Natural killer cell treated with Interleukin-12 subunit alpha and Interleukin-12 subunit beta and Interleukin-15 and Interleukin-18, amount 100 ng/mL, for 72 hours (primary cell): ENCODE results near the gene PTH1R. TPM values are rescaled to one million over a fixed set of nuclear protein-coding genes. Genes with fewer than 3 reads are reported as not detected.

Source experiments
- ATAC-seq, 2 donors: fragments of 150-1000 bp; cut with Tn5 transposase in 1 of 2; sonication (Bioruptor Pico), chemical (Tn5 transposase) in 1 of 2; 2 replicates each; pipeline ENCODE4 v1.10.0; 2021
- DNase-seq: peaks from one replicate; pipeline ENCODE4 v3.0.0; 2022; ENCODE audit warnings: low spot score
- H3K27ac Mint-ChIP-seq, 2 donors: 1 replicate in 1 of 2; 2 replicates in 1 of 2; pipeline ENCODE4 v1.8.0; 2022; ENCODE audit warnings: mixed read lengths in 2 of 2, mild to moderate bottlenecking in 1 of 2, moderate library complexity in 1 of 2
- H3K27me3 Mint-ChIP-seq, 2 donors: 1 replicate in 1 of 2; 2 replicates in 1 of 2; pipeline ENCODE4 v1.8.0; 2022; ENCODE audit warnings: mixed read lengths in 2 of 2
- H3K36me3 Mint-ChIP-seq: one replicate; pipeline ENCODE4 v1.8.0; 2022; ENCODE audit warnings: mixed read lengths
- H3K4me1 Mint-ChIP-seq, 2 donors: 1 replicate in 1 of 2; 2 replicates in 1 of 2; pipeline ENCODE4 v1.8.0; 2022; ENCODE audit warnings: low read depth in 2 of 2, mixed read lengths in 2 of 2, mild to moderate bottlenecking in 1 of 2
- H3K4me3 Mint-ChIP-seq: one replicate; pipeline ENCODE4 v1.8.0; 2022; ENCODE audit warnings: mixed read lengths
- H3K9me3 Mint-ChIP-seq: 2 replicates; pipeline ENCODE4 v1.8.0; 2022; ENCODE audit warnings: mixed read lengths
- total RNA-seq, 2 donors: library from RNA; stranded (reverse); gene quantifications; one replicate each; pipeline ENCODE4 v1.2.3, GENCODE V29; 2022

The PTH1R gene
- total RNA-seq, 2 donors from 2014 or later, result not detected

DNA sequence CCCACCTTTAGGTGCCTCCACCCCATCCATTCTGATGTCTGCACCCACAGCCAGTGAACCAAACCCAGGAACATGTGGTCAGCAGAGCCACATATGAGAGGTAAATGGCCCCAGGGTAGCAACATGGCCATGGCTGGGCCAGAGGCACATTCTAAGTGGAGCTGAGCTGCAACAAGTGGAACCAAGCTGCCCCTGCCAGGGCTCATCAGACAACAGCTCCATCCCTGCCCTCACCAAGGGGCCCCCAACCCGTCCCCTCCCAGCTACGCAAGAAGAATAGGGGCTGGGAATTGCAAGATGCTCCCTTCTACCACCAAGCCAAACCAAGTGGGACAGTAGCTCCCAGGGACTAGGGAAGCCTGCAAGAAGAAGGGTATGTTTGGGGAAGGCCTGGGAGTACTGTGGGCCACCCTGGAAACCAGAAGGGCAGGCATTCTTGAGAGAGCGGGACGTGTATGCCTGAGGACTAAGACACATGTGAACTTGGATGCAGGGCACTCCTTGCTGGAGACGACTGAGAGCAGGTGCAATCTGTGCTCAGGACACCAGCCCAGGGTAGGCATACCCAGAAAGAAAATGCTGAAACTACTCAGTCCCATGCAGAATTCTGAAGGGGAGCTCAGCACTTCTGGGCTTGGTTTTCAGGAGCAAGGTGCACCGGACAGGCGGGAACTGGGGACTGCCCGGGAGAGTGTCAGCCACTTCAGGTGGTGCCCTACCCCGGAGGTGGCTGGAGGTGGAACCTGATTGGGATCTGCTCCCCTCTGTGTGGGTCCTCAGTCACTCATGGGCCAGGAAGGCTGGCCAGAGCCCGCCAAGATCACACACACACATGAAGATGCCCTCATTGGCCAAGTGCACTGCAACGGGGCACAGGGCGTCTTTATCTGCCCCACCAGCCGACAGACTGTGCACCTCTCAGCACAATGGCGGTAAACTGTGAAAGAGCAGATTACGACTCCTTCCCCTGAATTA is 23.8 kb upstream of the PTH1R start:
- Mint-ChIP-seq H3K4me3 (no peak overlapping the region), H3K27me3 (peaks cover 0 to 9% of the 10 kb centered on the region in 2 donors)
- no peak for DNase-seq

DNA sequence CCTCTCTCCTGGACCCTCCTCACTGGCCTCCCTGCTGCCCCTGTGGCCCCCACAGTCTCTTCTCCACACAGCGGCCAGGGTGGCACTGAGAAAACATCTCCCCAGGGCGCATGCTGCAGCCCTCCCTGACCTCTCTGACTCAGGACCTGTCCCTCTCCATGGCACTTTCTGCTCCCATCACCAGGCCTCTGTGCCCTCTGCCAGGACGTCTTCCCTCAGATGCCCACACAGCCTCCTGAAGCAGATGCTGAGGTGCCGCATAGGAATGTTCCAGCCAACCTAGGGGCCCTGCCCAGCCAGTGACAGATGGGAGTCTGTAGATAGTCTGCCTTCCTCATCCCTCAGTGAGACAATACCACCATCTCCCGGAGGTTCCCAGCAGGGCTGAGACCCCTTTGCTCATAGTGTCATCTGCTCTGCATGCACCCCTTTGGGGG is 22.9 kb upstream of the PTH1R start:
- DNase-seq, result no peak

More for the DNA sequence above, 23.8 kb upstream of the PTH1R start:
- ATAC-seq, result peak in 1 of 2 donors; percentile 9
- no peak overlapping the region for H3K27ac Mint-ChIP-seq
- no peaks in the 10 kb centered on the region for H3K4me1 Mint-ChIP-seq
- no peaks in the 10 kb centered on the region for H3K9me3 Mint-ChIP-seq
- H3K36me3 Mint-ChIP-seq, result no peaks in the 10 kb centered on the region

DNA sequence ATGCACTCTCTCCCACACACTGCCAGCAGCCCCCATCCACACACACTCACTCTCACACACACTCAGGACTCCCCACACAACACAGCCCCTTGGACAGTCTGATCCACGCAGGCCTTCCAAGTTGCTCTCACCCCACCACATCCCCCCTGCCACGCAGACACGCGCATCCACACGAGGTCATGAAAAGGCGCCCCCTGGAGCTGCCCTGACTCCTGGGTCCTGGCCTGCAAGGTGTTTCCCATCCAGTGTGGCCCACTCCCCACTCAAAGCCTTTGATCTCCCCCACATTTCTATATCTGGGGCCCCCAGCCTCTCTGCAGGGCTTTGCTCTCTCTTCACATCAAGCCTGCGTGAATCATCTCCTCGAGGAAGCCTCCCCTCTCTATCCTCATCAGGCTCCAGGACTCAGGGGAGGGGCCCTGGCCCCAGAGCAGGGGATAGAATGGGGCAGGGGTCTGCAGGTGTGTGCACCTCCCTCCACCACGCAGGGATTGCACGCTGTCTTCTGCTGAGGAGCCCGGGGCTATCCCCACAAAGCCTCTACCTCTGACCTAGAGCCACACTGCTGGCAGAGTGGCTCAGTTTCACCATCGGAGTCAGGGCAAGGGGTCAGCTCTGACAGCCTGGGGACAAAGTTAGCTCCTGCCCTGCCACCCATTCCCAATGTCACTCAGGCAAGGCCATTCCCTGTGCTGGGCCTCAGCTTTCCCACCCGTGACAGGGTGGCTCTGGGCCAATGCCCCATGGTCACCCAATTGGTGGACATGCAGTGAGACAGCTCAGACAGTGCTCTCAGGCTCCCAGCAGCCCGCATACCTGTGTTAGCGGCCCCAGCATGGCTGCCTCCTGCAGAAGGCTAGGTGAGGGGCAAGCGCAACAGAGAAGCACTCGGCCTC is 20.7 kb upstream of the PTH1R start:
- Mint-ChIP-seq H3K27ac (no peak overlapping the region), H3K27me3 (peaks cover 0 to 9% of the 10 kb centered on the region in 2 donors), H3K9me3 (no peaks in the 10 kb centered on the region), H3K4me3 (no peak overlapping the region), H3K4me1 (no peaks in the 10 kb centered on the region), H3K36me3 (no peaks in the 10 kb centered on the region)
- DNase-seq, result peak; percentile 60
- no peak for ATAC-seq

More for the DNA sequence above, 22.9 kb upstream of the PTH1R start:
- Mint-ChIP-seq H3K27me3 (peaks cover 0 to 9% of the 10 kb centered on the region in 2 donors), H3K4me3 (no peak overlapping the region), H3K9me3 (no peaks in the 10 kb centered on the region), H3K4me1 (no peaks in the 10 kb centered on the region), H3K36me3 (no peaks in the 10 kb centered on the region), H3K27ac (no peak overlapping the region)
- no peak for ATAC-seq

DNA sequence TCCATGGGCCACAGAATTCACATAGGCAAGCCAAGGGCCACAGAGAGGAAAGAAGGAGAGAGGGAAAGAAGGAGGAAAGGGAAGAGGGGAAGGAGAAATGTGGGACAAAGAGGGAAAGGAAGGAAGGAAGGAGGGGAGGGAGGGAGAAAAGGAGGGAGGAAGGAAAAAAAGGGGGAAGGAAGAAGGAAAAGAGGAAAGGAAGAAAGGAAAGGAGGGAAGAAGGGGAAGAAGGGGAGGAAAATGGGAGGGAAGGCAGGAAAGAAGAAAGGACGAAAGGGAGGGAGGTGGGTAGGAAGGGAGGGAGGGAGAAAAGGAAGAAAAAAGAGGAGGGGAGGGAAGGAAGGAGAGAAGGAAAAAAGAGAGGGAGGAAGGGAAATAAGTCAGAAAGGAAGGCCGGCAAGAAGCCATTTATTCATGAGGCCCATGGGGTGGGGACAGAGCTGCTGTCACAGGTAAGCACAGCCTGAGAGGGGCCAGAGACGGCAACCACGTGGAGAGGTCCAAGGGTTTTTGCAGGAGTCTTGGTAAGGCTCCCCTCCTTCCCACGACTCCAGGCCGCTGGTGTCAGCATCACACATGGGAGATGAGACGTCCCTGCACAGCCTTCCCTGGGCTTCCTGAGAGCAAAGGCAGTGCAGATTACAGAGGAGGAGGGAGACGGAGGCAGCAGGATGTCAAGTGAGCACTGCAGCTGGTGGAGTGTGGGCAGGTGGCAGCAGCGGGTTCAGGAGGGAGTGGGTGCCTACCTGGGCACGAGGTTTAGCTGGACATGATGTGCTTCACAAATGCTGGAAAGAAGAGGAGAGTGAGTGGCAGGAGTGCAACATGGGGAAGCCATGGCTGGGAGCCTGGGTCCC is 19.8 kb upstream of the PTH1R start:
- no peaks in the 10 kb centered on the region for H3K36me3 Mint-ChIP-seq
- no peak for DNase-seq
- no peak overlapping the region for H3K4me3 Mint-ChIP-seq
- ATAC-seq, result no peak
- H3K4me1 Mint-ChIP-seq, result no peaks in the 10 kb centered on the region
- H3K27me3 Mint-ChIP-seq, result peaks cover 0 to 6% of the 10 kb centered on the region in 2 donors
- no peak overlapping the region for H3K27ac Mint-ChIP-seq
- H3K9me3 Mint-ChIP-seq, result no peaks in the 10 kb centered on the region

DNA sequence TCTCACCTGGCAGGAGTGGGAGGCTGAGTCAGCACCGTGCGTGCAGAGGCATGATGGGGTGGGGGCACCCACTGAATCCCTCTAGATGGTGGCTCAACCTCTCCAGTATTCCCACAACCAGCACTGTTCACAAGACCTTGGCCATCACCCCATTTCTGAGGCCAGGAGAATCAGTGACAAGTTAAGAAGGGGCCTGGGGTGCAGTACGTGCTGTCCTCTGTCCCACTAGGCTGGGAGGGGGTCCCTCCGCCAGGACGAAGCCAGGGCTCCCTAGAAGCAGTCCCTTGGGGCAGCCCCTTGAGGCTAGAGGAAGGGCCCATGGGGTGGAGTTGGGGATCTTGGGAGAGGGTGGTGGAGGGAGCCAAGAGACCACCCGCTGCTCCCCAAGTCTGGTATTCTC is 19.1 kb upstream of the PTH1R start:
- Mint-ChIP-seq H3K4me1 (no peaks in the 10 kb centered on the region), H3K27ac (no peak overlapping the region), H3K4me3 (no peak overlapping the region), H3K9me3 (no peaks in the 10 kb centered on the region), H3K36me3 (no peaks in the 10 kb centered on the region), H3K27me3 (peaks cover 0 to 6% of the 10 kb centered on the region in 2 donors)
- DNase-seq (peak; percentile 54), ATAC-seq (no peak)

DNA sequence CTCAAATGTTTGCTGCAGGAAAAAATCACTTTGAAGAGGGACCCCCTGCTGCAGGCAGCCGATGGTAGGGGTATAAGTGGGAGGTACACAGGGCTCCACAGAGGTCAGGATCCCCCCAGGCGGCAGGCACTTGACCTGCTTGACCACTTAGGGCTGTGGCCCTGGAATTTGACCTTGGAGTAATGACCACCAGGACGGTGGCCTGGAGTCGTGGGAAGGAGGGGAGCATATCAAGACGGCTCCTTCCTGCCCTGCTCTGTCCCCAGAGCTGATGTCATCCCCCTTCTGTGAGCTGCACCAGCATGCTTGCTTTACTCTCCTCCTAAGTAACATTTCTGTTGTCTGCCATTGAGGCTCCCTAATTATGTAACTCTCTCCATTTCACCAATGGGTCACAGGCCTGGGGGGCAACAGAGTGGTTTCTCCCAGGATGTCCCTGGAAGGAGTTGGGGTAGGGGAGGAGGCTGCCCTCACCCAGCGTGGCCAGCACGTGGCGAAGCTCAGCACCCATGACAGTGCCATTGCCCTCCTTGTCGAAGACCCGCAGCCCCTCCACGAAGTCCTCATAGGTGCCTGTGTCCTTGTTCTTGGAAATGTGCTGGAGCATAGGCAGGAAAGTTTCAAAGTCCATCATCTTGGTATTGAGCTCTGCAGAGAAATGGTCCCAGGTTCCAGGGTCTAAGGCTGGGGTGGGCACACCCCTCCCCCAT is 18.4 kb upstream of the PTH1R start:
- no peaks in the 10 kb centered on the region for H3K9me3 Mint-ChIP-seq
- DNase-seq (peak; percentile 53), ATAC-seq (no peak)
- H3K27ac Mint-ChIP-seq, result no peak overlapping the region
- peaks cover 0 to 6% of the 10 kb centered on the region in 2 donors for H3K27me3 Mint-ChIP-seq
- no peaks in the 10 kb centered on the region for H3K36me3 Mint-ChIP-seq
- H3K4me3 Mint-ChIP-seq, result no peak overlapping the region
- H3K4me1 Mint-ChIP-seq, result no peaks in the 10 kb centered on the region

DNA sequence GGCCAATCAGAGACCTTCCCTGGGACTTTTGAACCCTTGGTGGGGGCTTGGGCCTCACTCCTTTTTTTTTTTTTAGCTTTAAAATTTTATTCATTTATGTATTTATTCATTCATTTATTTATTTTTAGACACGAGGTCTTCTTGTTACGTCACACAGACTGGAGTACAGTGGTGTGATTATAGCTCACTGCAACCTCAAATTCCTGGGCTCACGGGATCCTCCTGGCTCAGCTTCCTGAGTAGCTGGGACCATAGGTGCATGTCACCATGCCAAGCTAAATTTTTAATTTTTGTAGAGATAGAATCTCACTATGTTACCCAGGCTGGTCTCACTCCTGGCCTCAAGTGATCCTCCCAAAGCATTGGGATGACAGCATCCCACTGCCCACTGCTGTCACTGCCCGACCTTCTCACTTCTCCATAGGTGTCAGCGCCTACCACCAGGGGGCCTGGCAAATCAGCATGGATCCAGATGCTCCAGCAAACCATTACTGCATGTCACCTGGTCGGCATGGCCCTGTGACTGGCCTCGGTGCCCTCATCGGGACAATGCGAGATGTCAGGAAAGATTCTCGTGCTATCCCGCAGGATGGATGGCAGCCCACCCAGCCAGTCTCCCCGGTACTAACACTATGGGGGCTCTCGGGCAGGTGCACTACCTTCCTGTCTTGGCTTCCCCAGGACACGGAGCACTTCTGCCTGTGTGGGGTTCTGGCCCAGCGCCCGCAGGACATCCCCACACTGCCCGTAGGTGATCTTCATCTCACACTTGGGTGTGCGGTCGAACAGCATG is 17.3 kb upstream of the PTH1R start:
- Mint-ChIP-seq H3K27ac (no peak overlapping the region), H3K9me3 (no peaks in the 10 kb centered on the region), H3K4me3 (no peak overlapping the region), H3K36me3 (no peaks in the 10 kb centered on the region), H3K27me3 (peaks cover 0 to 4% of the 10 kb centered on the region in 2 donors), H3K4me1 (no peaks in the 10 kb centered on the region)
- DNase-seq (peak; percentile 35), ATAC-seq (no peak)

DNA sequence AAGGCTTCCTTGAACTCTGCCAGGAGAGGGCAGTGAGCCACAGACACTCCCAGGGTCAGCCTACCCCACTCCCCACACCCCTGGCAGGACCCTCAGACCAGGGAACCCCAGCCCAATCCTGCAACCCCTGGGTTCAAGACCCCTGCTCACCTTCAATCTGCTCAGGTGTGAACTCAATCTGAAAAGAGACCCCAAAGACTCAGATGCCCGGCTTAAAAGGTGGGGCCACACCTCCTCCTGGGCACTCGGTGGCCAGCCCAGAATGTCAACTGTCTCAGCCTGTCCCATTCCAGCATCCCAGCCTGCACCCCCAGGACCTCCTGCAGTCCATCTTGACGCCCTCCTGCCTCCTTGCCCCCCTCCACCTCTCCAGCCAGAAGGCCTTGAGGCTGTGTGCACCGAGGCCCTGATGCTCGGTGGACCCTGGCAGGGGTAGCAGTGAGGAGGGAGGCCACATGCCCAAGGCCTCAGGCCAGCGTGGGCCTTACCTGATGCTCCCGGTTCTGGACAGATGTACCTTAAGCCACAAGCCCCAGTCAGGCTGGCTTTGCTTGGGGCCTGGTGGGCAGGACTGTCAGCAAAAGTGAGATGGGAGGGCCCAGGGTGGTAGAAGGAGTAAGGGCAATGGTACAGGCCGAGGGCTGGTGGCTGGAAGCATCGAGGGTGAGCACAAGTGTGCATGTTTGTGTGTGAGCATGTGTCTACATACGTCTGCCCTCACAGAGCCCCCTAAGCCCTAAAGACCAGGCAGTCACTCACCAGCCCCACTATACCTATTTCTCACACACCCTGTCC is 16.5 kb upstream of the PTH1R start:
- DNase-seq, result peak; percentile 40
- Mint-ChIP-seq H3K36me3 (no peaks in the 10 kb centered on the region), H3K4me1 (no peaks in the 10 kb centered on the region), H3K9me3 (no peaks in the 10 kb centered on the region), H3K4me3 (no peak overlapping the region), H3K27ac (no peak overlapping the region), H3K27me3 (peaks cover 0 to 4% of the 10 kb centered on the region in 2 donors)
- no peak for ATAC-seq

DNA sequence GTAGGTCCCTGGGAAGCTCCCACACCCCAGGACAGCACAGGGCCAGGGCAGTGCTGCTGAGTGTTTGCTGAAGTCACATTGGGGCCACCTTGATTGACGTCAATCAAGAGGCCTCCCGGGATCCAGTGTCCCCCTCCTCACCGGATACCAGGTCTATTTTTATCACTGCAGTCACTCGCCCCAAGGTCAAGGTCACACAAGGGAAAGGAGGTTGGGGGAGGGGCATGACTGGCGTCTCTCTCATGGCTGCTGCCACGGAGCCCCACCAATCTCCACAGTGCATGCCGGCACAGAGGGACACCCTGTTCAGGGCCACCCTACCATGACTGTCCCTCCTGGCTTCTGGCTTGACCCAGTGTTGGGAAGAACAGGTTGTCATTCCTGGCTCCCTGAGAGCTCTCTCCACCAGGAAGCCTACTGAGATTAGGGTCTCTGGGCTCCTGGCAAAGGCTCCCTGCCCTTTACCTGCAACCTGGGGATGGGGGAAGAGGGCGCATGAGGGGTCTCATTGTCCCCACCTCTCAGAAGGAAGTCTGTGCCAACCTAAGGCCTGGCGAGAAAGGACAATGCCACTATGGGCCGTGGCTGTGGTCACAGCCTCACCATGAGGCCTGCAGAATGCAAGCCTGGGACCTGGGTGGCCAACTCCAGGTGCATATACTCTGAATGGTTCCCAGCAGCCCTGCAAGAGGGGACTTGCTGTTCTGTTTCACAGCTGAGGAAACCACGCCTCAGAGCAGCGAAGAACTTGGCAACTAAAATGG is 15.7 kb upstream of the PTH1R start:
- peak; percentile 35 for DNase-seq
- ATAC-seq, result no peak
- H3K9me3 Mint-ChIP-seq, result no peaks in the 10 kb centered on the region
- no peak overlapping the region for H3K4me3 Mint-ChIP-seq
- no peak overlapping the region for H3K27ac Mint-ChIP-seq
- H3K27me3 Mint-ChIP-seq, result peaks cover 0 to 4% of the 10 kb centered on the region in 2 donors
- no peaks in the 10 kb centered on the region for H3K4me1 Mint-ChIP-seq
- no peaks in the 10 kb centered on the region for H3K36me3 Mint-ChIP-seq

DNA sequence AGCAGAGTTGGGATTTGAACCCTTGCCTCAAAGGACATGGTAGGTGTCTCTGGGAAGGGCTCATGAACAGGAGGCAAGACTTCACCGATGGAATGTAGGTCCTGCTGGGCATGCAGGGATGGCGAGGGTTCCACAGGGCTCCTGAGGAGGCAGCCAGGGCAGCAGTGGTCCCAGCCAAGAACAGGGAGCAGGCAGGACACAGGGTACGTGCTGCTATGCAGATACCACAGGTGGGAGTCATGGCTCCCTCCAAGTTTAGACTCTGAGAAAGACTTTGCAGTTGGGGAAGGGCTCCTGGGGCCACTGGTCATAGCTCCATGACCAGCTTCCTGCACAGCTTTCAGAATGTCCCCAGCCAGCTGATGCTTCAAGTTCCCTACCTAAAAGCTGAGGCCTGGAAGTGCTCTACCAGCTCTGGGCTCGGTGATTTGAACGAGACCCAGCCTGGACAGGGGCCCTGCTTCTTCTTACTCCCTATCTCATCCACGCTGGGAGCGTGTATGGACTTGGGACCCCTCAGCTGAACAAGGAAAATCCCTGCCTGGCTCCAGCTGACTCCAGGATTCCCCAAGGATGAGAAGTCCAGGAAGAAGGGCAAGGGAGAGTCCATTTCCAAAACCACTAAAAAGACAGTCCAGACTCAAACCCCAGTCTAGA is 15.0 kb upstream of the PTH1R start:
- Mint-ChIP-seq H3K27ac (no peak overlapping the region), H3K36me3 (no peaks in the 10 kb centered on the region), H3K4me3 (no peak overlapping the region), H3K27me3 (peaks cover 0 to 4% of the 10 kb centered on the region in 2 donors), H3K4me1 (no peaks in the 10 kb centered on the region), H3K9me3 (no peaks in the 10 kb centered on the region)
- ATAC-seq (no peak), DNase-seq (peak; percentile 51)
